ENCODE results near the gene TUBB6.

Gene TUBB6

GRCh38 chr18:12372406-12372805 is 64.4 kb downstream of the TUBB6 start:
- Histone ChIP-seq H3K79me2 (ENCODE audit: insufficient read depth, low read length) (peaks cover 66% of the 10 kb centered on the region), H3K4me3 (ENCODE audit: low read depth, low read length, poor library complexity, severe bottlenecking) (no peak overlapping the region), H3K9ac (ENCODE audit: low read length) (no peak overlapping the region), H3K36me3 (ENCODE audit: insufficient read depth, low read length) (peaks cover 65% of the 10 kb centered on the region), H3K4me2 (ENCODE audit: low read length) (no peak overlapping the region), H3K9me3 (ENCODE audit: low read length) (no peaks in the 10 kb centered on the region), H4K20me1 (ENCODE audit: insufficient read depth, low read length) (no peaks in the 10 kb centered on the region), H3K9me2 (ENCODE audit: low read depth, low read length) (no peaks in the 10 kb centered on the region), H3F3A (ENCODE audit: insufficient read depth, low read length) (no peaks in the 10 kb centered on the region), H3K27ac (ENCODE audit: low read depth, low read length, poor library complexity, severe bottlenecking) (no peak overlapping the region), H2AFZ (ENCODE audit: low read length) (no peak overlapping the region), H3K27me3 (ENCODE audit: insufficient read depth, low read length) (no peaks in the 10 kb centered on the region), H3K4me1 (ENCODE audit: insufficient read depth, low read length, severe bottlenecking) (peaks cover 28% of the 10 kb centered on the region)
- TF ChIP-seq EZH2 (IDR thresholded peaks at IDR 0.05; ENCODE audit: borderline replicate concordance, low read length), result no peak
- no peak for TF ChIP-seq CTCF (IDR thresholded peaks at IDR 0.05; ENCODE audit: low read length)

- H3K4me1 ChIP-seq (ENCODE audit: insufficient read depth, low read length, severe bottlenecking), result peaks cover 32% of the 10 kb centered on the region
- no peak overlapping the region for H3K27ac ChIP-seq (ENCODE audit: low read depth, low read length, poor library complexity, severe bottlenecking)
- H2AFZ ChIP-seq (ENCODE audit: low read length), result no peak overlapping the region
- H3K4me3 ChIP-seq (ENCODE audit: low read depth, low read length, poor library complexity, severe bottlenecking), result no peak overlapping the region
- no peaks in the 10 kb centered on the region for H3K9me3 ChIP-seq (ENCODE audit: low read length)
- no peaks in the 10 kb centered on the region for H3F3A ChIP-seq (ENCODE audit: insufficient read depth, low read length)
- H3K27me3 ChIP-seq (ENCODE audit: insufficient read depth, low read length), result no peaks in the 10 kb centered on the region
- no peaks in the 10 kb centered on the region for H4K20me1 ChIP-seq (ENCODE audit: insufficient read depth, low read length)
- H3K9ac ChIP-seq (ENCODE audit: low read length), result no peak overlapping the region
- peaks cover 66% of the 10 kb centered on the region for H3K79me2 ChIP-seq (ENCODE audit: insufficient read depth, low read length)
- no peaks in the 10 kb centered on the region for H3K9me2 ChIP-seq (ENCODE audit: low read depth, low read length)
- H3K4me2 ChIP-seq (ENCODE audit: low read length), result no peak overlapping the region; the same call in 1 of the 2 replicates
- peaks cover 61% of the 10 kb centered on the region for H3K36me3 ChIP-seq (ENCODE audit: insufficient read depth, low read length)
- no peak for TF ChIP-seq CTCF (IDR thresholded peaks at IDR 0.05; ENCODE audit: low read length)
- TF ChIP-seq EZH2 (IDR thresholded peaks at IDR 0.05; ENCODE audit: borderline replicate concordance, low read length), result no peak
Observed at GRCh38 chr18:12373116-12373770, 65.2 kb downstream of the TUBB6 start.

- Histone ChIP-seq H3K79me2 (ENCODE audit: insufficient read depth, low read length) (peaks cover 66% of the 10 kb centered on the region), H3K9ac (ENCODE audit: low read length) (no peak overlapping the region), H3K9me2 (ENCODE audit: low read depth, low read length) (no peaks in the 10 kb centered on the region), H3K36me3 (ENCODE audit: insufficient read depth, low read length) (peaks cover 56% of the 10 kb centered on the region), H3K9me3 (ENCODE audit: low read length) (no peaks in the 10 kb centered on the region), H3K27ac (ENCODE audit: low read depth, low read length, poor library complexity, severe bottlenecking) (no peak overlapping the region), H2AFZ (ENCODE audit: low read length) (no peak overlapping the region), H3K4me3 (ENCODE audit: low read depth, low read length, poor library complexity, severe bottlenecking) (peak overlapping the region; percentile 1), H3K4me2 (ENCODE audit: low read length) (peak overlapping the region; percentile 4; the same call in 1 of the 2 replicates), H4K20me1 (ENCODE audit: insufficient read depth, low read length) (no peaks in the 10 kb centered on the region), H3K27me3 (ENCODE audit: insufficient read depth, low read length) (no peaks in the 10 kb centered on the region), H3F3A (ENCODE audit: insufficient read depth, low read length) (no peaks in the 10 kb centered on the region), H3K4me1 (ENCODE audit: insufficient read depth, low read length, severe bottlenecking) (peaks cover 32% of the 10 kb centered on the region)
- TF ChIP-seq CTCF (IDR thresholded peaks at IDR 0.05; ENCODE audit: low read length) (no peak), EZH2 (IDR thresholded peaks at IDR 0.05; ENCODE audit: borderline replicate concordance, low read length) (no peak)
Observed at GRCh38 chr18:12373771-12374116, 65.7 kb downstream of the TUBB6 start.
